HepG2 (cell line): ENCODE results near the gene MT1F. TPM values are rescaled to one million over a fixed set of nuclear protein-coding genes. Genes with fewer than 3 reads are reported as not detected.

Experiments
- AKAP8 ChIP-seq: sonication (generic); formaldehyde crosslinking; IDR thresholded peaks from 2 replicates; pipeline ENCODE4 v1.5.1; 2020; ENCODE audit warnings: mild to moderate bottlenecking, missing genetic modification reagents
- CBFB ChIP-seq: sonication (generic); formaldehyde crosslinking; IDR thresholded peaks from 2 replicates; pipeline ENCODE4 v1.4.0; 2020; ENCODE audit warnings: missing genetic modification reagents
- CHD4 ChIP-seq: fragments of 200-600 bp; sonication (generic); IDR thresholded peaks from 2 replicates; pipeline ENCODE4 v1.7.0; 2017; ENCODE audit warnings: mild to moderate bottlenecking, low read length, borderline replicate concordance
- ESRRA ChIP-seq: sonication (generic); formaldehyde crosslinking; IDR thresholded peaks from 2 replicates; pipeline ENCODE4 v1.5.1; 2020; ENCODE audit warnings: mild to moderate bottlenecking, low read depth, missing genetic modification reagents
- HIC2 ChIP-seq: sonication (generic); formaldehyde crosslinking; IDR thresholded peaks from 2 replicates; pipeline ENCODE4 v1.9.0; 2022; ENCODE audit warnings: low read depth, missing genetic modification reagents
- LCORL ChIP-seq, 2 experiments: fragments of 450-650 bp in 1 of 2; sonication (generic) in 1 of 2; formaldehyde crosslinking in 1 of 2; IDR thresholded peaks; 2 replicates each; pipeline versions ENCODE4 v1.5.0 to v1.6.1; 2017 to 2020; ENCODE audit warnings: antibody characterized with exemption in 1 of 2, missing genetic modification reagents in 1 of 2
- NCOA1 ChIP-seq: sonication (generic); formaldehyde crosslinking; IDR thresholded peaks from 2 replicates; pipeline ENCODE4 v1.9.0; 2021; ENCODE audit warnings: missing genetic modification reagents
- RERE ChIP-seq: IDR thresholded peaks from 2 replicates; pipeline ENCODE4 v1.6.1; 2016; ENCODE audit warnings: low read depth, missing genetic modification reagents, missing compliant biosample characterization
- SMYD3 ChIP-seq: sonication (generic); formaldehyde crosslinking; IDR thresholded peaks from 2 replicates; pipeline ENCODE4 v1.8.1; 2023; ENCODE audit warnings: mild to moderate bottlenecking, missing genetic modification reagents
- ZNF407 ChIP-seq: sonication (generic); formaldehyde crosslinking; IDR thresholded peaks from one replicate; pipeline ENCODE4 v1.5.1; 2020; ENCODE audit warnings: mild to moderate bottlenecking, missing genetic modification reagents; ENCODE audit errors: not compliant biosample characterization
- ZNF567 ChIP-seq: sonication (generic); formaldehyde crosslinking; IDR thresholded peaks from 2 replicates; pipeline ENCODE4 v1.8.1; 2023; ENCODE audit warnings: mild to moderate bottlenecking, missing genetic modification reagents, borderline replicate concordance
- ZNF572 ChIP-seq: sonication (generic); formaldehyde crosslinking; IDR thresholded peaks from 2 replicates; pipeline ENCODE4 v1.5.1; 2020; ENCODE audit warnings: mild to moderate bottlenecking, missing genetic modification reagents
- ZNF737 ChIP-seq: sonication (generic); formaldehyde crosslinking; IDR thresholded peaks from 2 replicates; pipeline ENCODE4 v1.5.0; 2020; ENCODE audit warnings: missing genetic modification reagents, mild to moderate bottlenecking, borderline replicate concordance
- ZNF776 ChIP-seq: sonication (generic); formaldehyde crosslinking; IDR thresholded peaks from 2 replicates; pipeline ENCODE4 v1.4.0; 2020; ENCODE audit warnings: mild to moderate bottlenecking, missing genetic modification reagents
- ZSCAN12 ChIP-seq: sonication (generic); formaldehyde crosslinking; IDR thresholded peaks from 2 replicates; pipeline ENCODE4 v1.9.0; 2021; ENCODE audit warnings: mild to moderate bottlenecking, missing genetic modification reagents
- polyA plus RNA-seq, 8 experiments: library from polyadenylated mRNA; depleted of rRNA in 3 of 8; stranded (reverse) in 7 of 8; unstranded in 1 of 8; fragments of >200 nt; fragmentation: Illumina TruSeq in 4 of 8; extraction: Trizol in 4 of 8; gene quantifications; 2 replicates each; pipeline versions ENCODE4 v1.2.1 to v1.2.3, GENCODE V29; 2011 to 2016; ENCODE audit warnings: low read depth in 4 of 8, missing spikeins in 1 of 8, mixed read lengths in 1 of 8; ENCODE audit not compliant: insufficient read depth in 1 of 8
- total RNA-seq, 5 experiments: library from RNA; depleted of rRNA; stranded (reverse); fragments of >200 nt; fragmentation: Illumina TruSeq; extraction: Trizol; gene quantifications; 2 replicates each; pipeline ENCODE4 v1.2.3, GENCODE V29; 2016; ENCODE audit warnings: low read depth in 1 of 5

The MT1F gene
- total and polyA plus RNA-seq, 2 of the 13 experiments (the other 11 are each of a cell fraction or from before 2014, with no cell fraction given) = 1.9 to 169 TPM

- no peak for TF ChIP-seq ZNF407 (CRISPR knock-in tag)
- no peak for TF ChIP-seq CBFB
- no peak for TF ChIP-seq ZNF776 (CRISPR knock-in tag)
- TF ChIP-seq AKAP8 (CRISPR knock-in tag) = no peak
- TF ChIP-seq RERE (CRISPR knock-in tag) = no peak
- no peak for TF ChIP-seq HIC2
- no peak for TF ChIP-seq ZNF737 (CRISPR knock-in tag)
- TF ChIP-seq LCORL (IDR thresholded peaks at IDR 0.05) = no peak
- TF ChIP-seq LCORL (CRISPR knock-in tag; IDR thresholded peaks at IDR 0.05) = no peak
- no peak for TF ChIP-seq ZSCAN12 (CRISPR knock-in tag)
- TF ChIP-seq ESRRA = no peak
- TF ChIP-seq SMYD3 = no peak
- TF ChIP-seq CHD4 = no peak
- TF ChIP-seq ZNF572 (CRISPR knock-in tag) = no peak
- TF ChIP-seq NCOA1 (CRISPR knock-in tag) = no peak
- TF ChIP-seq ZNF567 (CRISPR knock-in tag) = no peak
These were observed 42.9 kb downstream of the MT1F start (continued) for GRCh38 chr16:56700631-56701030.
